H9 (cell line): ENCODE results near the gene PRR7. TPM values are rescaled to one million over a fixed set of nuclear protein-coding genes. Genes with fewer than 3 reads are reported as not detected.

ENCODE experiments used
- DNase-seq: peaks from one replicate; pipeline ENCODE4 v3.0.0-alpha.2; 2017
- H2AFZ ChIP-seq: one replicate; pipeline ENCODE4 v1.6.1; 2013; ENCODE audit warnings: mild to moderate bottlenecking, low read length, control low read depth, moderate library complexity
- H2AK5ac ChIP-seq: 2 replicates; pipeline ENCODE4 v1.6.1; 2013; ENCODE audit warnings: low read length, control low read depth, mixed read lengths; ENCODE audit not compliant: insufficient read length
- H2BK120ac ChIP-seq: one replicate; pipeline ENCODE4 v1.6.1; 2013; ENCODE audit warnings: low read depth, mild to moderate bottlenecking, low read length, control low read depth, inconsistent platforms; ENCODE audit not compliant: poor library complexity, severe bottlenecking
- H2BK12ac ChIP-seq: 2 replicates; pipeline ENCODE4 v1.6.1; 2013; ENCODE audit warnings: low read length, control low read depth, mixed read lengths, low read depth; ENCODE audit not compliant: insufficient read length
- H2BK15ac ChIP-seq: 2 replicates; pipeline ENCODE4 v1.6.1; 2013; ENCODE audit warnings: low read depth, low read length, control low read depth
- H2BK20ac ChIP-seq: one replicate; pipeline ENCODE4 v1.6.1; 2013; ENCODE audit warnings: low read depth, mild to moderate bottlenecking, low read length, control low read depth, inconsistent platforms; ENCODE audit not compliant: poor library complexity, severe bottlenecking
- H2BK5ac ChIP-seq: 2 replicates; pipeline ENCODE4 v1.6.1; 2013; ENCODE audit warnings: low read length, control low read depth, mixed read lengths; ENCODE audit not compliant: insufficient read length
- H3K14ac ChIP-seq: 2 replicates; pipeline ENCODE4 v1.6.1; 2013; ENCODE audit warnings: low read length, control low read depth; ENCODE audit not compliant: insufficient read depth
- H3K18ac ChIP-seq: 2 replicates; pipeline ENCODE4 v1.6.1; 2013; ENCODE audit warnings: low read depth, mild to moderate bottlenecking, mixed read lengths, low read length, control low read depth; ENCODE audit not compliant: insufficient read length
- H3K23ac ChIP-seq: 2 replicates; pipeline ENCODE4 v1.6.1; 2013; ENCODE audit warnings: low read length, control low read depth, mixed read lengths, low read depth; ENCODE audit not compliant: insufficient read length
- H3K23me2 ChIP-seq: 2 replicates; pipeline ENCODE4 v1.6.1; 2013; ENCODE audit warnings: low read depth, mild to moderate bottlenecking, mixed read lengths, low read length, control low read depth; ENCODE audit not compliant: insufficient read length, poor library complexity, severe bottlenecking
- H3K27ac ChIP-seq: 2 replicates; pipeline ENCODE4 v1.5.1; 2013; ENCODE audit warnings: low read length, control low read depth, mixed read lengths, low read depth; ENCODE audit not compliant: insufficient read length
- H3K27me3 ChIP-seq: 2 replicates; pipeline ENCODE4 v1.6.1; 2013; ENCODE audit warnings: low read length, control low read depth, inconsistent platforms; ENCODE audit not compliant: insufficient read depth
- H3K4ac ChIP-seq: 2 replicates; pipeline ENCODE4 v1.6.1; 2013; ENCODE audit warnings: low read depth, mild to moderate bottlenecking, control low read depth, inconsistent platforms, low read length, moderate library complexity
- H3K4me1 ChIP-seq: 2 replicates; pipeline ENCODE4 v1.6.1; 2013; ENCODE audit warnings: low read length, control low read depth, inconsistent platforms; ENCODE audit not compliant: insufficient read depth
- H3K4me2 ChIP-seq: 2 replicates; pipeline ENCODE4 v1.6.1; 2013; ENCODE audit warnings: low read length, control low read depth, mixed read lengths; ENCODE audit not compliant: insufficient read length, insufficient read depth
- H3K56ac ChIP-seq: 2 replicates; pipeline ENCODE4 v1.6.1; 2013; ENCODE audit warnings: low read depth, mild to moderate bottlenecking, mixed read lengths, low read length, control low read depth; ENCODE audit not compliant: insufficient read length
- H3K79me1 ChIP-seq: 2 replicates; pipeline ENCODE4 v1.6.1; 2013; ENCODE audit warnings: low read depth, mild to moderate bottlenecking, moderate library complexity, low read length, control low read depth, inconsistent platforms; ENCODE audit not compliant: insufficient read depth, poor library complexity, severe bottlenecking
- H3K79me2 ChIP-seq: 2 replicates; pipeline ENCODE4 v1.6.1; 2013; ENCODE audit warnings: low read length, control low read depth, inconsistent platforms; ENCODE audit not compliant: insufficient read depth
- H3K9ac ChIP-seq: 2 replicates; pipeline ENCODE4 v1.6.1; 2013; ENCODE audit warnings: low read length, control low read depth, mixed read lengths; ENCODE audit not compliant: insufficient read length; ENCODE audit errors: extremely low read depth
- H3K9me3 ChIP-seq: one replicate; pipeline ENCODE4 v1.6.1; 2013; ENCODE audit warnings: low read depth, low read length, inconsistent platforms; ENCODE audit not compliant: control insufficient read depth
- H3T11ph ChIP-seq: one replicate; pipeline ENCODE4 v1.6.1; 2013; ENCODE audit warnings: mild to moderate bottlenecking, low read length, control low read depth, inconsistent platforms
- H4K20me1 ChIP-seq: one replicate; pipeline ENCODE4 v1.6.1; 2013; ENCODE audit not compliant: control insufficient read depth, insufficient read length, insufficient read depth
- H4K5ac ChIP-seq: 2 replicates; pipeline ENCODE4 v1.6.1; 2013; ENCODE audit warnings: low read depth, mild to moderate bottlenecking, mixed read lengths, low read length, control low read depth; ENCODE audit not compliant: insufficient read length
- H4K8ac ChIP-seq: replicated peaks from 2 replicates; pipeline ENCODE4 v1.6.1; 2013; ENCODE audit warnings: low read length, control low read depth, mixed read lengths, low read depth; ENCODE audit not compliant: insufficient read length
- H4K91ac ChIP-seq: 2 replicates; pipeline ENCODE4 v1.6.1; 2013; ENCODE audit warnings: low read depth, mild to moderate bottlenecking, moderate library complexity, mixed read lengths, low read length, control low read depth; ENCODE audit not compliant: insufficient read length
- H3K27ac Mint-ChIP-seq, 3 experiments: 2 replicates in 2 of 3; 3 replicates in 1 of 3; pipeline ENCODE4 v1.8.0; 2020 to 2021; ENCODE audit warnings: mixed read lengths in 3 of 3, mild to moderate bottlenecking in 1 of 3, moderate library complexity in 1 of 3
- H3K27me3 Mint-ChIP-seq: 2 replicates; pipeline ENCODE4 v1.8.0; 2021; ENCODE audit warnings: low read depth, mild to moderate bottlenecking, moderate library complexity, mixed read lengths
- H3K36me3 Mint-ChIP-seq, 3 experiments: 2 replicates in 2 of 3; 3 replicates in 1 of 3; pipeline ENCODE4 v1.8.0; 2020 to 2021; ENCODE audit warnings: low read depth in 3 of 3, mixed read lengths in 3 of 3; ENCODE audit not compliant: insufficient read depth in 1 of 3
- H3K4me1 Mint-ChIP-seq, 2 experiments: 2 replicates each; pipeline ENCODE4 v1.8.0; 2020; ENCODE audit warnings: mixed read lengths in 2 of 2
- H3K4me3 Mint-ChIP-seq, 2 experiments: 2 replicates in 1 of 2; 3 replicates in 1 of 2; pipeline ENCODE4 v1.8.0; 2020 to 2021; ENCODE audit warnings: mild to moderate bottlenecking in 2 of 2, mixed read lengths in 2 of 2, moderate library complexity in 1 of 2
- H3K9me3 Mint-ChIP-seq, 2 experiments: 2 replicates in 1 of 2; 3 replicates in 1 of 2; pipeline ENCODE4 v1.8.0; 2020; ENCODE audit warnings: mild to moderate bottlenecking in 2 of 2, mixed read lengths in 2 of 2, moderate library complexity in 1 of 2
- WGBS: extraction: QIAGEN DNeasy Blood & Tissue Kit; methylation state at CpG from one replicate; pipeline ENCODE4 v1.1.7; 2013; ENCODE audit warnings: missing lambda C conversion rate, low lambda C conversion rate, mixed read lengths; ENCODE audit not compliant: insufficient read length; ENCODE audit errors: extremely low coverage; 5-methylcytosine and 5-hydroxymethylcytosine counted together
- total RNA-seq: library from RNA; stranded (reverse); gene quantifications from 2 replicates; pipeline ENCODE4 v1.2.1, GENCODE V29; 2021
- TF ChIP-seq, protein P1 (sequence below): fragments of 200-600 bp; sonication (generic); conservative IDR thresholded peaks from 3 replicates; pipeline ENCODE4 v1.8.0; 2021; ENCODE audit warnings: antibody characterized with exemption, mild to moderate bottlenecking

Gene PRR7
- total RNA-seq, 1 experiment from 2014 or later: 9.6 TPM

DNA sequence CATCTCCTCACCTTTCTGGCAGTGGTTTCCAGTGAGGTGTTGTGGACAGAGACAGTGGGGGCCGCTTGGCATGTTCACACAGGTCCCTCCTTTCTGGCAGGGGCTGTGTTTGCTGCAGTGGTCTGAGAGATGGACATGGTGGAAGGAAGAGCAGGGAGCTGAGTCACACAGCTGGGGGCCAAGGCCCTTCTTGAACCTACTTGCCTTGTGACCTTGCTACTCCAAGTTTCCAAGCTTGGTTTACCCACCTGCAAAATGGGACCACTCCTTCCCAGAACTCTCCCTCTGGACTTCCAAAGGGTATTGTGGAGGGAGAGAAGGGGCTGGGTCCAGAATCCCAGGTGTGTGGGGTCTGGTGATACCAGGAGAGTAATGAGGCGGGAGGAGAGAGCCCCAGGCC, 41.3 kb upstream of the PRR7 start:
- Histone ChIP-seq H2BK5ac (no peak overlapping the region), H3K23ac (no peak overlapping the region), H3K79me1 (no peaks in the 10 kb centered on the region), H2AFZ (no peak overlapping the region), H2BK15ac (no peak overlapping the region), H3K56ac (no peak overlapping the region), H3K4me2 (no peak overlapping the region), H3K18ac (no peak overlapping the region), H3K23me2 (peaks cover 23% of the 10 kb centered on the region), H2BK12ac (no peak overlapping the region), H3K14ac (no peak overlapping the region), H4K8ac (no peak overlapping the region), H4K20me1 (no peaks in the 10 kb centered on the region), H3K9me3 (no peaks in the 10 kb centered on the region), H2BK20ac (no peak overlapping the region), H2BK120ac (no peak overlapping the region), H3K4me1 (no peaks in the 10 kb centered on the region), H3K27me3 (peaks cover 12% of the 10 kb centered on the region; the same call in 1 of the 2 replicates), H3K27ac (no peak overlapping the region), H3T11ph (no peak overlapping the region), H4K91ac (no peak overlapping the region), H3K4ac (no peak overlapping the region), H3K79me2 (no peaks in the 10 kb centered on the region), H3K9ac (no peak overlapping the region), H4K5ac (no peak overlapping the region), H2AK5ac (no peak overlapping the region)
- peaks cover 10 to 11% of the 10 kb centered on the region in 2 experiments for H3K4me1 Mint-ChIP-seq
- WGBS: no CpG with 5 or more reads among the region's 2 CpGs
- TF ChIP-seq, protein P1, sequence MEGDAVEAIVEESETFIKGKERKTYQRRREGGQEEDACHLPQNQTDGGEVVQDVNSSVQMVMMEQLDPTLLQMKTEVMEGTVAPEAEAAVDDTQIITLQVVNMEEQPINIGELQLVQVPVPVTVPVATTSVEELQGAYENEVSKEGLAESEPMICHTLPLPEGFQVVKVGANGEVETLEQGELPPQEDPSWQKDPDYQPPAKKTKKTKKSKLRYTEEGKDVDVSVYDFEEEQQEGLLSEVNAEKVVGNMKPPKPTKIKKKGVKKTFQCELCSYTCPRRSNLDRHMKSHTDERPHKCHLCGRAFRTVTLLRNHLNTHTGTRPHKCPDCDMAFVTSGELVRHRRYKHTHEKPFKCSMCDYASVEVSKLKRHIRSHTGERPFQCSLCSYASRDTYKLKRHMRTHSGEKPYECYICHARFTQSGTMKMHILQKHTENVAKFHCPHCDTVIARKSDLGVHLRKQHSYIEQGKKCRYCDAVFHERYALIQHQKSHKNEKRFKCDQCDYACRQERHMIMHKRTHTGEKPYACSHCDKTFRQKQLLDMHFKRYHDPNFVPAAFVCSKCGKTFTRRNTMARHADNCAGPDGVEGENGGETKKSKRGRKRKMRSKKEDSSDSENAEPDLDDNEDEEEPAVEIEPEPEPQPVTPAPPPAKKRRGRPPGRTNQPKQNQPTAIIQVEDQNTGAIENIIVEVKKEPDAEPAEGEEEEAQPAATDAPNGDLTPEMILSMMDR: no peak
- peaks cover 92% of the 10 kb centered on the region for H3K27me3 Mint-ChIP-seq
- no peaks in the 10 kb centered on the region for H3K36me3 Mint-ChIP-seq
- no peak overlapping the region for H3K27ac Mint-ChIP-seq
- peak overlapping the region in 1 of 2 experiments; percentile 42; a peak in 1 of 5 replicates for H3K4me3 Mint-ChIP-seq
- no peak for DNase-seq
- H3K9me3 Mint-ChIP-seq: peaks cover 0 to 2% of the 10 kb centered on the region in 2 experiments; a peak in 2 of 5 replicates
